Ectodermal cell (in vitro differentiated cells): ENCODE results near the gene NELFA.
"Not testable (repeated sequence)": the region's sequence is repeated elsewhere in the genome, so short reads cannot be mapped to it uniquely, and the experiment has no call there.

ENCODE experiments used
- H3K27ac ChIP-seq: 2 replicates; pipeline ENCODE4 v1.7.0; 2013; ENCODE audit warnings: mild to moderate bottlenecking, low read depth, low read length; ENCODE audit not compliant: insufficient read depth, poor library complexity, severe bottlenecking
- H3K27me3 ChIP-seq: 2 replicates; pipeline ENCODE4 v1.7.0; 2013; ENCODE audit warnings: mild to moderate bottlenecking, low read length; ENCODE audit not compliant: insufficient read depth, control insufficient read depth, poor library complexity, severe bottlenecking
- H3K36me3 ChIP-seq: one replicate; pipeline ENCODE4 v1.7.0; 2013; ENCODE audit warnings: low read length; ENCODE audit not compliant: control insufficient read depth, insufficient read depth
- H3K4me1 ChIP-seq: one replicate; pipeline ENCODE4 v1.7.0; 2013; ENCODE audit warnings: low read length; ENCODE audit not compliant: control insufficient read depth, insufficient read depth
- H3K4me3 ChIP-seq: 2 replicates; pipeline ENCODE4 v1.7.0; 2013; ENCODE audit warnings: low read depth, low read length, control low read depth; ENCODE audit not compliant: insufficient read depth
- H3K9me3 ChIP-seq: 2 replicates; pipeline ENCODE4 v1.7.0; 2013; ENCODE audit warnings: mild to moderate bottlenecking, low read length, moderate library complexity; ENCODE audit not compliant: control insufficient read depth
- WGBS, 2 experiments: methylation state at CpG; one replicate each; pipeline ENCODE4 v1.1.7; 2013; ENCODE audit warnings: missing lambda C conversion rate in 2 of 2; 5-methylcytosine and 5-hydroxymethylcytosine counted together

NELFA gene

DNA sequence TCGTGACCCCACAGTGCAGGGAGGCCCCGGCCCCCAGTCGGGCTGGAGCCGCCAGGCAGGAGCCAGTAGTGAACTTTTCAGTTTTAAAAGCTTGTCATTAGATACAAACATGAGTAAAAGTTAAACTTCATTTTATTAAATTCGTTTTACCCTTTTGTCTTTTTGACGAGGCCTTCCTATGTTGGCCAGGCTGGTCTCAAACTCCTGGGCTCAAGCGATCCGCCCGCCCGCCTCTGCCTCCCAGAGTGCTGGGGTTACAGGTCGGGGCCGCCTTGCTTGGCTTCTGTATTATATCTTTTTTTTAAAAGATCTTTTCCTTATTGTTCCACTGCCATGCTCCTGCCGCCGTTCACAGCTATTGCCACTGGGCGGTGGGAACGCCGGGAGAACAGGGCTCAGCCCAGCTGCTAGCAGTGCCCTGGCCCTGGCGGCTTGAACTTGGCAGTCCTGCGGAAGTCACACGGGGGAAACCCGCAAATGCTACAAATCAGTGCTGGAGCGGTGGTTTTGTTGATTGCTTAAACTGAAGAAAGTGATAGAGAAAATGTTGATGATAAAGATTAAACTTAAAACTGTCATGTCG lies 968 bp upstream of the NELFA start:
- peaks cover 3% of the 10 kb centered on the region for H3K36me3 ChIP-seq
- H3K4me1 ChIP-seq, result peaks cover 12% of the 10 kb centered on the region
- peak overlapping the region; percentile 99 for H3K27ac ChIP-seq
- H3K27me3 ChIP-seq, result peaks cover 28% of the 10 kb centered on the region
- 9% methylated on average over 23 of the region's 23 CpGs for WGBS, 2 experiments
- no peaks in the 10 kb centered on the region for H3K9me3 ChIP-seq
- H3K4me3 ChIP-seq, result peak overlapping the region; percentile 70

DNA sequence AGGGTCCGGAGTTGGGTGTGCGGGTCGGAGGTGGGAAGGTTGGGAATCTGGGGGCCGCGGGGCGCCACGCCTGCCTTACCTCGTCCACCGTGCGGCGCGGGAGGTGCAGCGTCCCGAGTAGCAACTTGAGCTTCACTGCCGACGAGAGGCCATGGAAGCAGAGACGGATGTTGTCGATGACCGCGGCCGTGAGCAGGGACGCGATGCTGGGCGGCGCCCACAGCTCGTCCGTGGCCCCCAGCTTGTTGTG lies 178 bp downstream of the NELFA start:
- H3K27me3 ChIP-seq, result peaks cover 28% of the 10 kb centered on the region
- 0% methylated on average over 27 of the region's 27 CpGs for WGBS, 2 experiments
- no peaks in the 10 kb centered on the region for H3K9me3 ChIP-seq
- H3K4me3 ChIP-seq, result peak overlapping the region; percentile 70
- H3K4me1 ChIP-seq, result peaks cover 12% of the 10 kb centered on the region
- H3K27ac ChIP-seq, result peak overlapping the region; percentile 99
- H3K36me3 ChIP-seq, result peaks cover 7% of the 10 kb centered on the region

GRCh38 chr4:2007804-2008670 lies 737 bp downstream of the NELFA start:
- 3% methylated on average over 57 of the region's 57 CpGs for WGBS, 2 experiments
- H3K4me1 ChIP-seq, result peaks cover 12% of the 10 kb centered on the region
- H3K9me3 ChIP-seq, result no peaks in the 10 kb centered on the region
- peaks cover 28% of the 10 kb centered on the region for H3K27me3 ChIP-seq
- H3K4me3 ChIP-seq, result peak overlapping the region; percentile 70
- H3K36me3 ChIP-seq, result peaks cover 9% of the 10 kb centered on the region
- H3K27ac ChIP-seq, result no peak overlapping the region

- 93 to 95% methylated on average over 15 of the region's 15 CpGs for WGBS, 2 experiments
- Histone ChIP-seq H3K27ac (no peak overlapping the region), H3K4me1 (peaks cover 12% of the 10 kb centered on the region), H3K36me3 (peaks cover 9% of the 10 kb centered on the region), H3K9me3 (no peaks in the 10 kb centered on the region), H3K27me3 (peaks cover 27% of the 10 kb centered on the region), H3K4me3 (peak overlapping the region; percentile 70)
These were observed 1.7 kb downstream of the NELFA start for GRCh38 chr4:2006956-2007653.

DNA sequence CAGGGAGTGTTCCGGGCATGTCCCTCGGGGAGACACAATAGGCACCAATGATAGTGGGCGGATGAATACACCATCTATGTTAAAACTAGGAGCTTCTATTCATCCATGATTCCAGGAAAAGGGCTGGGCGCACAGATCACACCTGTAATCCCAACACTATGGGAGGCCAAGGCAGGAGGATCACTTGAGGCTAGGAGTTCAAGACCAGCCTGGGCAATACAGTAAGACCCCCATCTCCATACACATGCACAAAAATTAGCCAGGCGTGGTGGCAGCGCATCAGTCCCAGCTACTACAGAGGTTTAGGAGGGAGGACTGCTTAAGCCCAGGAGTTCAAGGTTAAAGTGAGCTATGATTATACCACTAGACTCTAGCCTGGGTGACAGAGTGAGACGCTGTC lies 2.4 kb downstream of the NELFA start:
- Histone ChIP-seq H3K9me3 (no peaks in the 10 kb centered on the region), H3K27ac (no peak overlapping the region), H3K27me3 (peaks cover 19% of the 10 kb centered on the region), H3K4me3 (no peak overlapping the region), H3K4me1 (peaks cover 12% of the 10 kb centered on the region), H3K36me3 (peaks cover 9% of the 10 kb centered on the region)
- 92 to 95% methylated on average over 7 of the region's 7 CpGs for WGBS, 2 experiments

DNA sequence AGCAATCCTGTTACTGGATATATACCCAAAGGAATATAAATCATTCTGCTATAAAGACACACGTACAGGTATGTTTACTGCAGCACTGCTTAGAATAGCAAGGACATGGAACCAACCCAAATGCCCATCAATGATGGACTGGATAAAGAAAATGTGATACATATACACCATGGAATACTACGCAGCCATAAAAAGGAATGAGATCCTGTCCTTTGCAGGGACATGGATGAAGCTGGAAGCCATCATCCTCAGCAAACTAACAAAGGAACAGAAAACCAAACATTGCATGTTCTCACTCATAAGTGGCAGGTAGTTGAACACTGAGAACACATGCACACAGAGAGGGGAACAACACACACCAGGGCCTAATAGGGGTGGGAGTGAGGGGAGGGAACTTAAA lies 5.4 kb downstream of the NELFA start:
- H3K4me1 ChIP-seq, H3K9me3 ChIP-seq, H3K4me3 ChIP-seq, H3K27me3 ChIP-seq, H3K36me3 ChIP-seq, H3K27ac ChIP-seq: not testable (repeated sequence)
- WGBS, 2 experiments, result 94 to 96% methylated on average over 2 of the region's 2 CpGs

GRCh38 chr4:1999308-1999707 lies 9.5 kb downstream of the NELFA start:
- H3K4me1 ChIP-seq, H3K27me3 ChIP-seq, H3K27ac ChIP-seq, H3K36me3 ChIP-seq, H3K4me3 ChIP-seq, H3K9me3 ChIP-seq: not testable (repeated sequence)
- WGBS, 2 experiments, result 85 to 96% methylated on average over 4 of the region's 4 CpGs

DNA sequence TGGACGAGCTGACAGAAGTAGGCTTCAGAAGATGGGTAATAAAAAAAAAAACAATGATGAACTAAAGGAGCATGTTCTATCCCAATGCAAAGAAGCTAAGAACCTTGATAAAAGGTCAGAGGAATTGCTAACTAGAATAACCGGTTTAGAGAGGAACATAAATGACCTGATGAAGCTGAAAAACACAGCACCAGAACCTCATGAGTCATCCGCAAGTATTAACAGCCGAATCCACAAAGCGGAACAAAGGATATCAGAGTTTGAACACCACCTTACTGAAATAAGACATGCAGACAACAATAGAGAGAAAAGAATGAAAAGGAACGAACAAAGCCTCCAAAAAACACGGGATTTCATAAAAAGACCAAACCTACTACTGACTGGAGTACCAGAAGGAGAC lies 10.5 kb downstream of the NELFA start:
- Histone ChIP-seq H3K4me1 (no peaks in the 10 kb centered on the region), H3K9me3 (no peaks in the 10 kb centered on the region), H3K27ac (no peak overlapping the region)

DNA sequence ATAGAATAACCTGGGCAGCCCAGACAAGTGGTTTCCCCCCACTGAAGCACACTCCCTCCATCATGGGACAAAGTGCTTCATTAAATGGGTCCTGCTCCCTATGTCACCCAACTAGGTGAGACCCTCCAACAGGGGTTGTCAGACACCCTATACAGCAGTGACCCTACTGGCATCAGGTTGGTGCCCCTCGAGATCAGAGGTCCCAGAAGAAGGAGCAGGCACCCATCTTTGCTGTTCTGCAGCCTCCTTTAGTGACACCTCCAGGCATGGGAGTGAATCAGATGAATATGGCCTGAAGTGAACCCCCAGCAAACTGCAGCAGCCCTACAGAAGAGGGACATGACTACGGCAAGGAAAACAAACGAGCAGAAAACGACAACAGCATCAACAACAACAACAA lies 11.1 kb downstream of the NELFA start:
- WGBS, 2 experiments, result 93 to 96% methylated on average over 4 of the region's 4 CpGs
- Histone ChIP-seq H3K4me1 (no peaks in the 10 kb centered on the region), H3K9me3 (no peaks in the 10 kb centered on the region), H3K27ac (no peak overlapping the region), H3K27me3 (no peaks in the 10 kb centered on the region), H3K4me3 (no peak overlapping the region), H3K36me3 (no peaks in the 10 kb centered on the region)

More for the DNA sequence above, 10.5 kb downstream of the NELFA start:
- Histone ChIP-seq H3K27me3 (no peaks in the 10 kb centered on the region), H3K36me3 (no peaks in the 10 kb centered on the region), H3K4me3 (no peak overlapping the region)
- whole genome bisulfite sequencing, 2 experiments, result 93 to 98% methylated on average over 7 of the region's 7 CpGs

GRCh38 chr4:1996866-1997611 lies 11.7 kb downstream of the NELFA start:
- Histone ChIP-seq H3K36me3 (no peaks in the 10 kb centered on the region), H3K27ac (no peak overlapping the region), H3K4me3 (no peak overlapping the region), H3K27me3 (no peaks in the 10 kb centered on the region), H3K9me3 (no peaks in the 10 kb centered on the region), H3K4me1 (no peaks in the 10 kb centered on the region)
- 98 to 100% methylated on average over 2 to 3 of the region's 3 CpGs for WGBS, 2 experiments
